K562 (cell line): ENCODE data around the gene TPX2. TPM values are rescaled to one million over a fixed set of nuclear protein-coding genes. Genes with fewer than 3 reads are reported as not detected.

Source experiments
- BHLHE40 ChIP-seq: IDR thresholded peaks from 2 replicates; pipeline ENCODE4 v1.6.1; 2011; ENCODE audit warnings: low read length, improper control_type of control experiment
- BRD9 ChIP-seq: fragments of 450-650 bp; IDR thresholded peaks from 2 replicates; pipeline ENCODE4 v1.6.1; 2018; ENCODE audit warnings: low read depth; ENCODE audit not compliant: partially characterized antibody
- C11orf30 ChIP-seq: fragments of 450-650 bp; IDR thresholded peaks from 2 replicates; pipeline ENCODE4 v1.6.1; 2016; ENCODE audit warnings: low read depth, mild to moderate bottlenecking
- CEBPB ChIP-seq: fragments of 450-650 bp; IDR thresholded peaks from 2 replicates; pipeline ENCODE4 v1.6.1; 2016; ENCODE audit warnings: missing genetic modification characterization, missing compliant biosample characterization
- CXXC5 ChIP-seq: fragments of 250-450 bp; sonication (Bioruptor Pico); IDR thresholded peaks from 2 replicates; pipeline ENCODE4 v1.8.0; 2022; ENCODE audit warnings: inconsistent platforms, mild to moderate bottlenecking, moderate library complexity
- EWSR1 ChIP-seq: fragments of 450-650 bp; IDR thresholded peaks from 2 replicates; pipeline ENCODE4 v1.6.1; 2018; ENCODE audit warnings: borderline replicate concordance, mild to moderate bottlenecking, low read depth, moderate library complexity; ENCODE audit not compliant: partially characterized antibody
- FOXA1 ChIP-seq: fragments of 450-650 bp; IDR thresholded peaks from 2 replicates; pipeline ENCODE4 v1.6.1; 2016; ENCODE audit warnings: mild to moderate bottlenecking, borderline replicate concordance
- HDAC3 ChIP-seq: fragments of 450-650 bp; IDR thresholded peaks from 2 replicates; pipeline ENCODE4 v1.6.1; 2018; ENCODE audit warnings: borderline replicate concordance, mild to moderate bottlenecking, moderate library complexity; ENCODE audit not compliant: partially characterized antibody
- HDGF ChIP-seq: fragments of 450-650 bp; IDR thresholded peaks from 2 replicates; pipeline ENCODE4 v1.6.1; 2016
- MBD2 ChIP-seq: sonication (generic); IDR thresholded peaks from 2 replicates; pipeline ENCODE4 v1.6.1; 2016; ENCODE audit warnings: low read depth, borderline replicate concordance
- NBN ChIP-seq: fragments of 450-650 bp; IDR thresholded peaks from 2 replicates; pipeline ENCODE4 v1.6.1; 2016; ENCODE audit warnings: low read depth, mild to moderate bottlenecking
- NFE2L1 ChIP-seq: fragments of 450-650 bp; IDR thresholded peaks from 2 replicates; pipeline ENCODE4 v1.6.1; 2016; ENCODE audit warnings: missing genetic modification characterization, low read depth, mild to moderate bottlenecking, missing compliant biosample characterization, moderate library complexity, borderline replicate concordance
- NFIX ChIP-seq: fragments of 250-450 bp; sonication (Bioruptor Pico); IDR thresholded peaks from 2 replicates; pipeline ENCODE4 v1.4.0; 2020; ENCODE audit warnings: low read depth, mild to moderate bottlenecking, moderate library complexity
- PML ChIP-seq: IDR thresholded peaks from 2 replicates; pipeline ENCODE4 v1.6.1; 2012; ENCODE audit warnings: low read length, inconsistent platforms
- RBM39 ChIP-seq: fragments of 200-400 bp; formaldehyde crosslinking; optimal IDR thresholded peaks from 2 replicates; pipeline ENCODE3; 2018; ENCODE audit warnings: low read depth, low read length
- RHOXF2B ChIP-seq: fragments of 250-450 bp; sonication (Bioruptor Pico); conservative IDR thresholded peaks from 2 replicates; pipeline ENCODE4 v1.5.1; 2021
- TCF7L2 ChIP-seq: fragments of 150-350 bp; IDR thresholded peaks from 2 replicates; pipeline ENCODE4 v1.6.1; 2016; ENCODE audit warnings: low read depth, mild to moderate bottlenecking, low read length, moderate library complexity
- ZNF354B ChIP-seq: fragments of 250-450 bp; sonication (Bioruptor Pico); IDR thresholded peaks from 2 replicates; pipeline ENCODE4 v1.4.0; 2020
- ZNF431 ChIP-seq: sonication (generic); formaldehyde crosslinking; IDR thresholded peaks from 2 replicates; pipeline ENCODE4 v1.8.0; 2022; ENCODE audit warnings: mild to moderate bottlenecking, missing genetic modification reagents
- polyA plus RNA-seq, 8 experiments: library from polyadenylated mRNA; depleted of rRNA in 4 of 8; stranded (reverse) in 5 of 8; unstranded in 3 of 8; fragments of >200 nt; fragmentation: Nextera tagmentation in 2 of 8; fragmentation: Illumina TruSeq in 1 of 8; extraction: Ambion mirVana in 2 of 8; extraction: Trizol in 1 of 8; gene quantifications; 2 replicates each; pipeline versions ENCODE4 v1.2.1 to v1.2.3, GENCODE V29; 2011 to 2014; ENCODE audit warnings: inconsistent platforms in 1 of 8, missing spikeins in 1 of 8
- total RNA-seq, 7 experiments: library from RNA; depleted of rRNA in 6 of 7; stranded (reverse); fragments of >200 nt in 6 of 7; fragmentation: Illumina TruSeq in 2 of 7; extraction: Trizol in 2 of 7; gene quantifications; 2 replicates each; pipeline versions ENCODE4 v1.2.1 to v1.2.3, GENCODE V29; 2011 to 2021; ENCODE audit warnings: low replicate concordance in 1 of 7
- TF ChIP-seq, protein P1 (sequence below): fragments of 450-650 bp; IDR thresholded peaks from 2 replicates; pipeline ENCODE4 v1.6.1; 2016
- TF ChIP-seq, protein P2 (sequence below): sonication (generic); formaldehyde crosslinking; IDR thresholded peaks from 2 replicates; pipeline ENCODE4 v1.8.0; 2022; ENCODE audit warnings: mild to moderate bottlenecking, missing genetic modification reagents
- TF ChIP-seq, protein P3 (sequence below): fragments of 250-450 bp; sonication (Bioruptor Pico); IDR thresholded peaks from 2 replicates; pipeline ENCODE4 v1.5.0; 2020; ENCODE audit warnings: mild to moderate bottlenecking
- TF ChIP-seq, protein P4 (sequence below): IDR thresholded peaks from 3 replicates; pipeline ENCODE4 v1.6.1; 2011; ENCODE audit warnings: borderline replicate concordance, mild to moderate bottlenecking, moderate library complexity; ENCODE audit not compliant: insufficient read length; ENCODE audit errors: extremely low read depth

Gene TPX2
- total and polyA plus RNA-seq, 9 of the 15 experiments (the other 6 are each of a cell fraction or from before 2014, with no cell fraction given), result 48.0 to 241 (median 133) TPM

DNA sequence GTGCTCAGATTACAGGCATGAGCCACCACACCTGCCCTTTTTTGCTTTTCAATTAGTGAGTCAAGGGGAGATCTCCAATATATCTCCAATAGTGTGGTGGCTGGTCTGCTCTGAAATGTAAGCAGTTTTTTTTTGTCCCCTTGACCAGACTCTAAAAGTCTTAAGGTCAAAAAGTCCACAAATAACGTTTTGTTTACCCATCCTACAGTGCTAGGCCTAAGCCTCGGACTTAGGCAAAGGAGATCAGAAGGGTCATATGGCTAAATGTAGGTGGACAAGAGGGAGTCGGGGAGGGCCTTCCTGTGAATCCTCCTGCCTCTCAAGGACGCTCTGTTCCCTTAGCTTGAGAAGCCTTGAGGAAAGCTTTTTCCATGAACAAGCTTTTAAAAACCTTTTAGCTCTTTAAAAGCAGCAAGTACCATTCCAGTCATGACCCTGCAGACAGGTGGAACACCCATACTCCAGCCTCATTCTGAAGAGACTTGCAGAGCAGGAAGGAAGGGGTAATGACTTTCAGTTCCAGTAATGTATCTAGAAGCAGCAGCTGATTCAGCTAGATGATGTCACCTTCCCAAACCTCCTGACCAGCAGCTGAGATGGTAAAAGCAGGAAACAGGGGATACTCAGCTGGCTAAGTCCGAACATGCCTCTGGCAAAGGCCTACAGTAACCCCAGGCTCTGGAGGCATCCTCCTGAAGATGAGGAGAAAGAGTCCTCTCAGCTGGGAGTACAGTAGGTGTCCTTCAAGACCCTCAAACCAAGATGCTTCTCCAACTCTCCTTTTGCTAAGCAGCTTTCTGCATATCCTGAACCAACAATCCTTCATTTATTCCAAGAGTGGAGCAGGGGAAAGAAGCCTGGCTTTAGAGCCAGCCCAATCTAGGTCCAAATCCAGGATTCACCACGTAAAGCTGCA, 40.0 kb upstream of the TPX2 start (continued):
- TF ChIP-seq NFIX (CRISPR knock-in tag) (no peak), C11orf30 (peak; percentile 62; the same call in 1 of the 2 replicates), CEBPB (no peak), ZNF431 (CRISPR knock-in tag) (no peak), PML (no peak), NFE2L1 (no peak), EWSR1 (no peak), NBN (no peak), FOXA1 (no peak), BRD9 (no peak), ZNF354B (CRISPR knock-in tag) (no peak), CXXC5 (peak; percentile 50), RHOXF2B (CRISPR knock-in tag) (no peak), MBD2 (no peak), BHLHE40 (no peak), HDAC3 (no peak), RBM39 (no peak), HDGF (no peak), TCF7L2 (no peak)
- TF ChIP-seq, protein P1, sequence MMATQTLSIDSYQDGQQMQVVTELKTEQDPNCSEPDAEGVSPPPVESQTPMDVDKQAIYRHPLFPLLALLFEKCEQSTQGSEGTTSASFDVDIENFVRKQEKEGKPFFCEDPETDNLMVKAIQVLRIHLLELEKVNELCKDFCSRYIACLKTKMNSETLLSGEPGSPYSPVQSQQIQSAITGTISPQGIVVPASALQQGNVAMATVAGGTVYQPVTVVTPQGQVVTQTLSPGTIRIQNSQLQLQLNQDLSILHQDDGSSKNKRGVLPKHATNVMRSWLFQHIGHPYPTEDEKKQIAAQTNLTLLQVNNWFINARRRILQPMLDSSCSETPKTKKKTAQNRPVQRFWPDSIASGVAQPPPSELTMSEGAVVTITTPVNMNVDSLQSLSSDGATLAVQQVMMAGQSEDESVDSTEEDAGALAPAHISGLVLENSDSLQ, result no peak
- TF ChIP-seq, protein P2, sequence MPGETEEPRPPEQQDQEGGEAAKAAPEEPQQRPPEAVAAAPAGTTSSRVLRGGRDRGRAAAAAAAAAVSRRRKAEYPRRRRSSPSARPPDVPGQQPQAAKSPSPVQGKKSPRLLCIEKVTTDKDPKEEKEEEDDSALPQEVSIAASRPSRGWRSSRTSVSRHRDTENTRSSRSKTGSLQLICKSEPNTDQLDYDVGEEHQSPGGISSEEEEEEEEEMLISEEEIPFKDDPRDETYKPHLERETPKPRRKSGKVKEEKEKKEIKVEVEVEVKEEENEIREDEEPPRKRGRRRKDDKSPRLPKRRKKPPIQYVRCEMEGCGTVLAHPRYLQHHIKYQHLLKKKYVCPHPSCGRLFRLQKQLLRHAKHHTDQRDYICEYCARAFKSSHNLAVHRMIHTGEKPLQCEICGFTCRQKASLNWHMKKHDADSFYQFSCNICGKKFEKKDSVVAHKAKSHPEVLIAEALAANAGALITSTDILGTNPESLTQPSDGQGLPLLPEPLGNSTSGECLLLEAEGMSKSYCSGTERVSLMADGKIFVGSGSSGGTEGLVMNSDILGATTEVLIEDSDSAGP, result no peak
- TF ChIP-seq, protein P3, sequence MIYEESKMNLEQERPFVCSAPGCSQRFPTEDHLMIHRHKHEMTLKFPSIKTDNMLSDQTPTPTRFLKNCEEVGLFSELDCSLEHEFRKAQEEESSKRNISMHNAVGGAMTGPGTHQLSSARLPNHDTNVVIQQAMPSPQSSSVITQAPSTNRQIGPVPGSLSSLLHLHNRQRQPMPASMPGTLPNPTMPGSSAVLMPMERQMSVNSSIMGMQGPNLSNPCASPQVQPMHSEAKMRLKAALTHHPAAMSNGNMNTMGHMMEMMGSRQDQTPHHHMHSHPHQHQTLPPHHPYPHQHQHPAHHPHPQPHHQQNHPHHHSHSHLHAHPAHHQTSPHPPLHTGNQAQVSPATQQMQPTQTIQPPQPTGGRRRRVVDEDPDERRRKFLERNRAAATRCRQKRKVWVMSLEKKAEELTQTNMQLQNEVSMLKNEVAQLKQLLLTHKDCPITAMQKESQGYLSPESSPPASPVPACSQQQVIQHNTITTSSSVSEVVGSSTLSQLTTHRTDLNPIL, result no peak
- TF ChIP-seq, protein P4, sequence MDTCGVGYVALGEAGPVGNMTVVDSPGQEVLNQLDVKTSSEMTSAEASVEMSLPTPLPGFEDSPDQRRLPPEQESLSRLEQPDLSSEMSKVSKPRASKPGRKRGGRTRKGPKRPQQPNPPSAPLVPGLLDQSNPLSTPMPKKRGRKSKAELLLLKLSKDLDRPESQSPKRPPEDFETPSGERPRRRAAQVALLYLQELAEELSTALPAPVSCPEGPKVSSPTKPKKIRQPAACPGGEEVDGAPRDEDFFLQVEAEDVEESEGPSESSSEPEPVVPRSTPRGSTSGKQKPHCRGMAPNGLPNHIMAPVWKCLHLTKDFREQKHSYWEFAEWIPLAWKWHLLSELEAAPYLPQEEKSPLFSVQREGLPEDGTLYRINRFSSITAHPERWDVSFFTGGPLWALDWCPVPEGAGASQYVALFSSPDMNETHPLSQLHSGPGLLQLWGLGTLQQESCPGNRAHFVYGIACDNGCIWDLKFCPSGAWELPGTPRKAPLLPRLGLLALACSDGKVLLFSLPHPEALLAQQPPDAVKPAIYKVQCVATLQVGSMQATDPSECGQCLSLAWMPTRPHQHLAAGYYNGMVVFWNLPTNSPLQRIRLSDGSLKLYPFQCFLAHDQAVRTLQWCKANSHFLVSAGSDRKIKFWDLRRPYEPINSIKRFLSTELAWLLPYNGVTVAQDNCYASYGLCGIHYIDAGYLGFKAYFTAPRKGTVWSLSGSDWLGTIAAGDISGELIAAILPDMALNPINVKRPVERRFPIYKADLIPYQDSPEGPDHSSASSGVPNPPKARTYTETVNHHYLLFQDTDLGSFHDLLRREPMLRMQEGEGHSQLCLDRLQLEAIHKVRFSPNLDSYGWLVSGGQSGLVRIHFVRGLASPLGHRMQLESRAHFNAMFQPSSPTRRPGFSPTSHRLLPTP, result no peak
